ENCODE measurements around the gene TXNRD2.

Gene TXNRD2

GRCh38 chr22:19845054-19845722, 96.4 kb downstream of the TXNRD2 start:
- no peak for TF ChIP-seq CTCF (IDR thresholded peaks at IDR 0.05; ENCODE audit: low read depth, low read length)
- no peak overlapping the region for H3K4me3 ChIP-seq (ENCODE audit: low read depth, low read length)

GRCh38 chr22:19844377-19845053, 97.1 kb downstream of the TXNRD2 start:
- H3K4me3 ChIP-seq (ENCODE audit: low read depth, low read length): no peak overlapping the region
- no peak for TF ChIP-seq CTCF (IDR thresholded peaks at IDR 0.05; ENCODE audit: low read depth, low read length)

- TF ChIP-seq CTCF (IDR thresholded peaks at IDR 0.05; ENCODE audit: low read depth, low read length): no peak
- no peak overlapping the region for H3K4me3 ChIP-seq (ENCODE audit: low read depth, low read length)
These were observed 97.7 kb downstream of the TXNRD2 start for GRCh38 chr22:19843857-19844376.

GRCh38 chr22:19843107-19843856, 98.3 kb downstream of the TXNRD2 start:
- no peak for TF ChIP-seq CTCF (IDR thresholded peaks at IDR 0.05; ENCODE audit: low read depth, low read length)
- no peak overlapping the region for H3K4me3 ChIP-seq (ENCODE audit: low read depth, low read length)

GRCh38 chr22:19842393-19843106, 99.1 kb downstream of the TXNRD2 start:
- H3K4me3 ChIP-seq (ENCODE audit: low read depth, low read length): no peak overlapping the region
- no peak for TF ChIP-seq CTCF (IDR thresholded peaks at IDR 0.05; ENCODE audit: low read depth, low read length)

- TF ChIP-seq CTCF (IDR thresholded peaks at IDR 0.05; ENCODE audit: low read depth, low read length): no peak
- no peak overlapping the region for H3K4me3 ChIP-seq (ENCODE audit: low read depth, low read length)
These were observed 99.8 kb downstream of the TXNRD2 start for GRCh38 chr22:19841641-19842392.

All from WI38 (cell line).